ENCODE measurements around the gene PITRM1.
A peak's percentile ranks its signal among the peaks of the same experiment; 100 is the strongest.

PITRM1 gene

GRCh38 chr10:3132036-3133025 lies 40.3 kb downstream of the PITRM1 start:
- no peak for TF ChIP-seq CTCF (conservative IDR thresholded peaks at IDR 0.05; ENCODE audit: low read depth)
- POLR2A ChIA-PET (ENCODE audit: low non-redundant PET): no interaction called here
- CTCF ChIA-PET: interaction anchor here (0.6 kb wide), 1 partner anchor 914 kb away, joined by 8 read pairs; no protein-coding TSS in a partner anchor
- H3K27ac ChIP-seq: peak overlapping the region; percentile 80
- DNase-seq (ENCODE audit: low spot score): no peak

- CTCF ChIA-PET: no interaction called here
- no peak for TF ChIP-seq CTCF (conservative IDR thresholded peaks at IDR 0.05; ENCODE audit: low read depth)
- DNase-seq (ENCODE audit: low spot score): peak; percentile 83
- H3K27ac ChIP-seq: peak overlapping the region; percentile 80
- POLR2A ChIA-PET (ENCODE audit: low non-redundant PET): no interaction called here
These were observed 41.5 kb downstream of the PITRM1 start for GRCh38 chr10:3131098-3131497.

- no peak for DNase-seq (ENCODE audit: low spot score)
- POLR2A ChIA-PET (ENCODE audit: low non-redundant PET): no interaction called here
- CTCF ChIA-PET: interaction anchor here (0.6 kb wide), 1 partner anchor 61 kb away, joined by 4 read pairs; no protein-coding TSS in a partner anchor
- no peak for TF ChIP-seq CTCF (conservative IDR thresholded peaks at IDR 0.05; ENCODE audit: low read depth)
- H3K27ac ChIP-seq: peak overlapping the region; percentile 80
These were observed 42.8 kb downstream of the PITRM1 start for GRCh38 chr10:3129581-3130340.

- DNase-seq (ENCODE audit: low spot score): no peak
- TF ChIP-seq CTCF (conservative IDR thresholded peaks at IDR 0.05; ENCODE audit: low read depth): no peak
- peak overlapping the region; percentile 80 for H3K27ac ChIP-seq
- POLR2A ChIA-PET (ENCODE audit: low non-redundant PET): no interaction called here
- CTCF ChIA-PET: no interaction called here
These were observed 44.0 kb downstream of the PITRM1 start for GRCh38 chr10:3128379-3129130.

- TF ChIP-seq CTCF (conservative IDR thresholded peaks at IDR 0.05; ENCODE audit: low read depth): no peak
- POLR2A ChIA-PET (ENCODE audit: low non-redundant PET): no interaction called here
- peak overlapping the region; percentile 80 for H3K27ac ChIP-seq
- CTCF ChIA-PET: no interaction called here
- DNase-seq (ENCODE audit: low spot score): no peak
These were observed 44.7 kb downstream of the PITRM1 start for GRCh38 chr10:3127921-3128320.

Data from RWPE1 (cell line).